ENCODE data around the gene NXF1. TPM values are rescaled to one million over a fixed set of nuclear protein-coding genes. Genes with fewer than 3 reads are reported as not detected.

NXF1 gene
- total and polyA plus RNA-seq, 2 of the 13 experiments (the other 11 are each of a cell fraction or from before 2014, with no cell fraction given), result 30.4 to 30.9 TPM

GRCh38 chr11:62805076-62805892 is at the start of gene NXF1 (continued):
- no peak; the same call in 1 of the 2 replicates for TF ChIP-seq DZIP1 (CRISPR knock-in tag; IDR thresholded peaks at IDR 0.05)
- peak; percentile 81; the same call in 1 of the 2 replicates for TF ChIP-seq ZKSCAN8 (CRISPR knock-in tag; IDR thresholded peaks at IDR 0.05; ENCODE audit: borderline replicate concordance)
- peak; percentile 72 for TF ChIP-seq SOX5 (CRISPR knock-in tag; IDR thresholded peaks at IDR 0.05; ENCODE audit: borderline replicate concordance)
- TF ChIP-seq ZBTB21 (CRISPR knock-in tag; IDR thresholded peaks at IDR 0.05), result 0 out of 2 replicates have a peak, but pooled peaks have one; percentile 38
- peak; percentile 84; the same call in 1 of the 2 replicates for TF ChIP-seq ZNF543 (CRISPR knock-in tag; IDR thresholded peaks at IDR 0.05)
- no peak; the same call in 1 of the 2 replicates for TF ChIP-seq TEF (CRISPR knock-in tag; IDR thresholded peaks at IDR 0.05)
- peak; percentile 80 for TF ChIP-seq SPEN (CRISPR knock-in tag; IDR thresholded peaks at IDR 0.05; ENCODE audit: low read depth)
- TF ChIP-seq KAT2B (IDR thresholded peaks at IDR 0.05; ENCODE audit: borderline replicate concordance, low read depth, low read length), result no peak
- TF ChIP-seq ZNF713 (CRISPR knock-in tag; IDR thresholded peaks at IDR 0.05), result 0 out of 2 replicates have a peak, but pooled peaks have one; percentile 38
- no peak for TF ChIP-seq MIER2 (CRISPR knock-in tag; IDR thresholded peaks at IDR 0.05)
- TF ChIP-seq ZBTB43 (CRISPR knock-in tag; conservative IDR thresholded peaks at IDR 0.05), result peak; percentile 62; the same call in 1 of the 2 replicates
- TF ChIP-seq MAZ (IDR thresholded peaks at IDR 0.05; ENCODE audit: borderline replicate concordance, low read depth, low read length), result peak; percentile 33; the same call in 1 of the 2 replicates
- TF ChIP-seq MAZ (CRISPR knock-in tag; IDR thresholded peaks at IDR 0.05; ENCODE audit: low read depth), result peak; percentile 95
- peak; percentile 80; the same call in 1 of the 2 replicates for TF ChIP-seq KLF12 (CRISPR knock-in tag; IDR thresholded peaks at IDR 0.05; ENCODE audit: borderline replicate concordance)
- peak; percentile 82; the same call in 1 of the 2 replicates for TF ChIP-seq BRCA1 (CRISPR knock-in tag; IDR thresholded peaks at IDR 0.05)
- TF ChIP-seq ZNF883 (CRISPR knock-in tag; IDR thresholded peaks at IDR 0.05; ENCODE audit: not compliant biosample characterization), result peak; percentile 93
- TF ChIP-seq ZNF121 (CRISPR knock-in tag; IDR thresholded peaks at IDR 0.05), result no peak
- peak; percentile 51; the same call in 1 of the 2 replicates for TF ChIP-seq HMG20B (CRISPR knock-in tag; conservative IDR thresholded peaks at IDR 0.05)
- peak; percentile 17; the same call in 1 of the 2 replicates for TF ChIP-seq ZNF616 (CRISPR knock-in tag; IDR thresholded peaks at IDR 0.05; ENCODE audit: low read depth)
- TF ChIP-seq GMEB1 (CRISPR knock-in tag; IDR thresholded peaks at IDR 0.05; ENCODE audit: borderline replicate concordance), result peak; percentile 93
- 0 out of 2 replicates have a peak, but pooled peaks have one; percentile 63 for TF ChIP-seq ZFP41 (CRISPR knock-in tag; IDR thresholded peaks at IDR 0.05; ENCODE audit: borderline replicate concordance)
